ENCODE measurements around the gene SCAPER.

- TF ChIP-seq, protein P1, sequence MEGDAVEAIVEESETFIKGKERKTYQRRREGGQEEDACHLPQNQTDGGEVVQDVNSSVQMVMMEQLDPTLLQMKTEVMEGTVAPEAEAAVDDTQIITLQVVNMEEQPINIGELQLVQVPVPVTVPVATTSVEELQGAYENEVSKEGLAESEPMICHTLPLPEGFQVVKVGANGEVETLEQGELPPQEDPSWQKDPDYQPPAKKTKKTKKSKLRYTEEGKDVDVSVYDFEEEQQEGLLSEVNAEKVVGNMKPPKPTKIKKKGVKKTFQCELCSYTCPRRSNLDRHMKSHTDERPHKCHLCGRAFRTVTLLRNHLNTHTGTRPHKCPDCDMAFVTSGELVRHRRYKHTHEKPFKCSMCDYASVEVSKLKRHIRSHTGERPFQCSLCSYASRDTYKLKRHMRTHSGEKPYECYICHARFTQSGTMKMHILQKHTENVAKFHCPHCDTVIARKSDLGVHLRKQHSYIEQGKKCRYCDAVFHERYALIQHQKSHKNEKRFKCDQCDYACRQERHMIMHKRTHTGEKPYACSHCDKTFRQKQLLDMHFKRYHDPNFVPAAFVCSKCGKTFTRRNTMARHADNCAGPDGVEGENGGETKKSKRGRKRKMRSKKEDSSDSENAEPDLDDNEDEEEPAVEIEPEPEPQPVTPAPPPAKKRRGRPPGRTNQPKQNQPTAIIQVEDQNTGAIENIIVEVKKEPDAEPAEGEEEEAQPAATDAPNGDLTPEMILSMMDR (IDR thresholded peaks at IDR 0.05 in 4 of 5, conservative IDR thresholded peaks at IDR 0.05 in 1 of 5): no peak
- no peak for TF ChIP-seq POLR2A (IDR thresholded peaks at IDR 0.05)
These were observed 402.0 kb downstream of the SCAPER start for GRCh38 chr15:76503121-76503520.
